SU-DHL-6 (cell line): ENCODE measurements around the gene CRYBG1.

Experiments used
- CTCF ChIP-seq: fragments of 200-600 bp; sonication (generic); IDR thresholded peaks from one replicate; pipeline ENCODE4 v1.5.1; 2017; ENCODE audit warnings: antibody characterized with exemption, mild to moderate bottlenecking, low read length, moderate library complexity; ENCODE audit not compliant: insufficient read depth, poor library complexity, severe bottlenecking
- EZH2phosphoT487 ChIP-seq: fragments of 200-600 bp; sonication (generic), shearing (Covaris generic); conservative IDR thresholded peaks from 2 replicates; pipeline ENCODE4 v1.6.1; 2018; ENCODE audit warnings: mild to moderate bottlenecking, antibody characterized with exemption, low read length, moderate library complexity, mixed read lengths

GRCh38 chr6:106538145-106538544 is 177.6 kb downstream of the CRYBG1 start:
- TF ChIP-seq CTCF (no peak), EZH2phosphoT487 (no peak)
